Measurements from ENCODE around the gene IRAK2.
"Not testable (repeated sequence)": the region's sequence is repeated elsewhere in the genome, so short reads cannot be mapped to it uniquely, and the experiment has no call there.

Gene IRAK2

GRCh38 chr3:10140996-10141546 is 23.6 kb upstream of the IRAK2 start:
- peaks cover 5% of the 10 kb centered on the region; the same call in 1 of the 2 replicates for H3K4me1 ChIP-seq (ENCODE audit: control insufficient read depth, insufficient read depth, low read length)
- peaks cover 13% of the 10 kb centered on the region for H3K36me3 ChIP-seq (ENCODE audit: control insufficient read depth, insufficient read depth, low read length)
- peak overlapping the region; percentile 99 for H3K4me3 ChIP-seq (ENCODE audit: low read depth, low read length)
- H3K9me3 ChIP-seq (ENCODE audit: control insufficient read depth, insufficient read depth, low read depth, low read length): no peaks in the 10 kb centered on the region
- no peaks in the 10 kb centered on the region for H3K27me3 ChIP-seq (ENCODE audit: control insufficient read depth, insufficient read depth, low read length)
- no peak overlapping the region for H3K9ac ChIP-seq (ENCODE audit: low read length)
- H3K27ac ChIP-seq (ENCODE audit: low read depth, low read length): no peak overlapping the region

- Histone ChIP-seq H3K4me1 (ENCODE audit: control insufficient read depth, insufficient read depth, low read length) (peaks cover 5% of the 10 kb centered on the region; the same call in 1 of the 2 replicates), H3K36me3 (ENCODE audit: control insufficient read depth, insufficient read depth, low read length) (peaks cover 25% of the 10 kb centered on the region), H3K9ac (ENCODE audit: low read length) (peak overlapping the region; percentile 24), H3K4me3 (ENCODE audit: low read depth, low read length) (peak overlapping the region; percentile 99), H3K27ac (ENCODE audit: low read depth, low read length) (no peak overlapping the region), H3K27me3 (ENCODE audit: control insufficient read depth, insufficient read depth, low read length) (no peaks in the 10 kb centered on the region), H3K9me3 (ENCODE audit: control insufficient read depth, insufficient read depth, low read depth, low read length) (no peaks in the 10 kb centered on the region)
Observed at GRCh38 chr3:10142707-10143560, 21.8 kb upstream of the IRAK2 start.

- peaks cover 46% of the 10 kb centered on the region for H3K36me3 ChIP-seq (ENCODE audit: control insufficient read depth, insufficient read depth, low read length)
- H3K4me3 ChIP-seq (ENCODE audit: low read depth, low read length): no peak overlapping the region
Observed at GRCh38 chr3:10145685-10146084, 19.0 kb upstream of the IRAK2 start.

GRCh38 chr3:10149226-10149625 is 15.5 kb upstream of the IRAK2 start:
- Histone ChIP-seq H3K27ac (ENCODE audit: low read depth, low read length) (no peak overlapping the region), H3K27me3 (ENCODE audit: control insufficient read depth, insufficient read depth, low read length) (no peaks in the 10 kb centered on the region), H3K4me3 (ENCODE audit: low read depth, low read length) (no peak overlapping the region), H3K9me3 (ENCODE audit: control insufficient read depth, insufficient read depth, low read depth, low read length) (no peaks in the 10 kb centered on the region), H3K9ac (ENCODE audit: low read length) (no peak overlapping the region), H3K36me3 (ENCODE audit: control insufficient read depth, insufficient read depth, low read length) (peaks cover 60% of the 10 kb centered on the region), H3K4me1 (ENCODE audit: control insufficient read depth, insufficient read depth, low read length) (no peaks in the 10 kb centered on the region)

More at GRCh38 chr3:10145685-10146084, 19.0 kb upstream of the IRAK2 start:
- no peaks in the 10 kb centered on the region for H3K9me3 ChIP-seq (ENCODE audit: control insufficient read depth, insufficient read depth, low read depth, low read length)
- H3K27me3 ChIP-seq (ENCODE audit: control insufficient read depth, insufficient read depth, low read length): no peaks in the 10 kb centered on the region
- H3K9ac ChIP-seq (ENCODE audit: low read length): no peak overlapping the region
- no peak overlapping the region for H3K27ac ChIP-seq (ENCODE audit: low read depth, low read length)
- H3K4me1 ChIP-seq (ENCODE audit: control insufficient read depth, insufficient read depth, low read length): peaks cover 5% of the 10 kb centered on the region; the same call in 1 of the 2 replicates

GRCh38 chr3:10150987-10151386 is 13.7 kb upstream of the IRAK2 start:
- Histone ChIP-seq H3K36me3 (ENCODE audit: control insufficient read depth, insufficient read depth, low read length) (peaks cover 56% of the 10 kb centered on the region), H3K9me3 (ENCODE audit: control insufficient read depth, insufficient read depth, low read depth, low read length) (no peaks in the 10 kb centered on the region), H3K27me3 (ENCODE audit: control insufficient read depth, insufficient read depth, low read length) (no peaks in the 10 kb centered on the region), H3K27ac (ENCODE audit: low read depth, low read length) (no peak overlapping the region), H3K4me3 (ENCODE audit: low read depth, low read length) (no peak overlapping the region), H3K4me1 (ENCODE audit: control insufficient read depth, insufficient read depth, low read length) (no peaks in the 10 kb centered on the region), H3K9ac (ENCODE audit: low read length) (no peak overlapping the region)

- no peak overlapping the region for H3K9ac ChIP-seq (ENCODE audit: low read length)
- H3K9me3 ChIP-seq (ENCODE audit: control insufficient read depth, insufficient read depth, low read depth, low read length): no peaks in the 10 kb centered on the region
- peaks cover 34% of the 10 kb centered on the region for H3K36me3 ChIP-seq (ENCODE audit: control insufficient read depth, insufficient read depth, low read length)
- H3K27me3 ChIP-seq (ENCODE audit: control insufficient read depth, insufficient read depth, low read length): no peaks in the 10 kb centered on the region
- H3K4me1 ChIP-seq (ENCODE audit: control insufficient read depth, insufficient read depth, low read length): no peaks in the 10 kb centered on the region
- H3K4me3 ChIP-seq (ENCODE audit: low read depth, low read length): no peak overlapping the region
- H3K27ac ChIP-seq (ENCODE audit: low read depth, low read length): no peak overlapping the region
Observed at GRCh38 chr3:10154335-10155122, 10.2 kb upstream of the IRAK2 start.

- Histone ChIP-seq H3K27me3 (ENCODE audit: control insufficient read depth, insufficient read depth, low read length) (no peaks in the 10 kb centered on the region), H3K4me3 (ENCODE audit: low read depth, low read length) (no peak overlapping the region), H3K36me3 (ENCODE audit: control insufficient read depth, insufficient read depth, low read length) (peaks cover 28% of the 10 kb centered on the region), H3K9me3 (ENCODE audit: control insufficient read depth, insufficient read depth, low read depth, low read length) (no peaks in the 10 kb centered on the region), H3K4me1 (ENCODE audit: control insufficient read depth, insufficient read depth, low read length) (no peaks in the 10 kb centered on the region), H3K27ac (ENCODE audit: low read depth, low read length) (no peak overlapping the region), H3K9ac (ENCODE audit: low read length) (no peak overlapping the region)
Observed at GRCh38 chr3:10155123-10155472, 9.6 kb upstream of the IRAK2 start.

GRCh38 chr3:10155658-10156057 is 9.1 kb upstream of the IRAK2 start:
- Histone ChIP-seq H3K27ac (ENCODE audit: low read depth, low read length) (no peak overlapping the region), H3K4me3 (ENCODE audit: low read depth, low read length) (no peak overlapping the region), H3K9ac (ENCODE audit: low read length) (no peak overlapping the region), H3K27me3 (ENCODE audit: control insufficient read depth, insufficient read depth, low read length) (no peaks in the 10 kb centered on the region), H3K36me3 (ENCODE audit: control insufficient read depth, insufficient read depth, low read length) (peaks cover 23% of the 10 kb centered on the region), H3K4me1 (ENCODE audit: control insufficient read depth, insufficient read depth, low read length) (no peaks in the 10 kb centered on the region), H3K9me3 (ENCODE audit: control insufficient read depth, insufficient read depth, low read depth, low read length) (no peaks in the 10 kb centered on the region)

- H3K27me3 ChIP-seq (ENCODE audit: control insufficient read depth, insufficient read depth, low read length): no peaks in the 10 kb centered on the region
- H3K9me3 ChIP-seq (ENCODE audit: control insufficient read depth, insufficient read depth, low read depth, low read length): no peaks in the 10 kb centered on the region
- no peak overlapping the region for H3K27ac ChIP-seq (ENCODE audit: low read depth, low read length)
- no peak overlapping the region for H3K9ac ChIP-seq (ENCODE audit: low read length)
- H3K36me3 ChIP-seq (ENCODE audit: control insufficient read depth, insufficient read depth, low read length): peaks cover 9% of the 10 kb centered on the region
- no peaks in the 10 kb centered on the region for H3K4me1 ChIP-seq (ENCODE audit: control insufficient read depth, insufficient read depth, low read length)
- no peak overlapping the region for H3K4me3 ChIP-seq (ENCODE audit: low read depth, low read length)
Observed at GRCh38 chr3:10157031-10157430, 7.7 kb upstream of the IRAK2 start.

GRCh38 chr3:10158555-10158954 is 6.2 kb upstream of the IRAK2 start:
- H3K36me3 ChIP-seq (ENCODE audit: control insufficient read depth, insufficient read depth, low read length); H3K27ac ChIP-seq (ENCODE audit: low read depth, low read length); H3K9me3 ChIP-seq (ENCODE audit: control insufficient read depth, insufficient read depth, low read depth, low read length); H3K27me3 ChIP-seq (ENCODE audit: control insufficient read depth, insufficient read depth, low read length); H3K4me1 ChIP-seq (ENCODE audit: control insufficient read depth, insufficient read depth, low read length); H3K4me3 ChIP-seq (ENCODE audit: low read depth, low read length); H3K9ac ChIP-seq (ENCODE audit: low read length): not testable (repeated sequence)

- Histone ChIP-seq H3K4me1 (ENCODE audit: control insufficient read depth, insufficient read depth, low read length) (no peaks in the 10 kb centered on the region), H3K9ac (ENCODE audit: low read length) (no peak overlapping the region), H3K36me3 (ENCODE audit: control insufficient read depth, insufficient read depth, low read length) (no peaks in the 10 kb centered on the region), H3K4me3 (ENCODE audit: low read depth, low read length) (no peak overlapping the region), H3K9me3 (ENCODE audit: control insufficient read depth, insufficient read depth, low read depth, low read length) (no peaks in the 10 kb centered on the region), H3K27ac (ENCODE audit: low read depth, low read length) (no peak overlapping the region), H3K27me3 (ENCODE audit: control insufficient read depth, insufficient read depth, low read length) (peaks cover 6% of the 10 kb centered on the region)
Observed at GRCh38 chr3:10160346-10160745, 4.4 kb upstream of the IRAK2 start.

Data from HUES6 (cell line).